GM19193 (cell line): Measurements from ENCODE around the gene RC3H2.

Source experiments
- POLR2A ChIP-seq: IDR thresholded peaks from 4 replicates; pipeline ENCODE4 v1.6.1; 2011; ENCODE audit not compliant: insufficient read depth, insufficient read length; ENCODE audit errors: extremely low read depth

The RC3H2 gene

GRCh38 chr9:122883125-122883524, 22.0 kb downstream of the RC3H2 start:
- TF ChIP-seq POLR2A: no peak

DNA sequence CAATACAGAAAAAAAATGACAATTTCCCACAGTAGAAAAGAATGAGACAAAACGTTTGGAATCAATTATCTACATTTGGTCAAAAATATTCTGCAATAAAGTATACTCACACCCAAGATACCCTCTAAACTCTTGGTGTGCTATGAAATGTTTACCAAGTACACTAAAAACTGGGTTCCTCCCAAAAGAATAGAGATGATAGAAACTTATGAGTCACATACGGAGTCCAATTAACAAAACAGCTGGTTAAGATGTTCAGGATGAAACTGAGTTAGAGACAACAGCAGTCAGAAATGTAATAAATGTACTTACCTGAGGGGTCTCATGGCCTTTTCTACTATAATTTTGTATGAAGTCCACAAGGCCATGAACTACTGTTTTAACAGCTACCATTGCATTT, 25.7 kb downstream of the RC3H2 start:
- no peak for TF ChIP-seq POLR2A

GRCh38 chr9:122875523-122875922, 29.6 kb downstream of the RC3H2 start:
- no peak for TF ChIP-seq POLR2A

DNA sequence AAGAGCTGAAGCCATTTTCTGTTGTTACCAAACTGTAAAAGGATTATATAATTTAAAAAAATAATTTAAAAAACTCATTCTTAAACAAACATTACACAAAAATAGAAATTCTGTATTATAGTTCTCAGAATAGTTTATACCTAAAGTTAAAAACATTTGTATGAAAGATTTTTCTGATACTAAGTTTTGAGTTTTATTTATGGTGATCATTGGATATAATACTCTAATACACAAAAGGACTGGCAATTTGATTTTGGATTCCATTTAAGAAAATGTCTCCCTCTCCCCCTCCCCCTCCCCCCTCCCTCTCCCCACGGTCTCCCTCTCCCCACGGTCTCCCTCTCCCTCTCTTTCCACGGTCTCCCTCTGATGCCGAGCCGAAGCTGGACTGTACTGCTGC, 39.1 kb downstream of the RC3H2 start:
- no peak for TF ChIP-seq POLR2A

DNA sequence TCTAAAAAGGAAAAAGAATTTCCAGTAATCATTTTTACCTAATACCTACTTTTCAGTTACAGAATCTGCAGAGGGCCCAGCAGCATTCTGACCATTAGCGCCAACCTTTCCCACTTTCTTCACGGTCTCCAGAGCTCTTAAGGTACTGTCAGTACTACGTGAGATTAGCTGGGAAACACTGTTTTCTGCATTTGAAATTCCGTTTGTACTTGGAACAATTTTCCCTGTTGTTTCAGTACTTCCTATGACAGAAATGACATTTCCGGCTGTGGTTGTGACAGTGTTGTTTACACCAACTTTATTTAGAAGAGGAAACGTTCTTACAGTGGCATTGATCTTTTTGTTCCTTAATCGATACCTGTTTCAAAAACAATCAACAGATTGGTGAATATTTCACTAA, 39.9 kb downstream of the RC3H2 start:
- no peak for TF ChIP-seq POLR2A

DNA sequence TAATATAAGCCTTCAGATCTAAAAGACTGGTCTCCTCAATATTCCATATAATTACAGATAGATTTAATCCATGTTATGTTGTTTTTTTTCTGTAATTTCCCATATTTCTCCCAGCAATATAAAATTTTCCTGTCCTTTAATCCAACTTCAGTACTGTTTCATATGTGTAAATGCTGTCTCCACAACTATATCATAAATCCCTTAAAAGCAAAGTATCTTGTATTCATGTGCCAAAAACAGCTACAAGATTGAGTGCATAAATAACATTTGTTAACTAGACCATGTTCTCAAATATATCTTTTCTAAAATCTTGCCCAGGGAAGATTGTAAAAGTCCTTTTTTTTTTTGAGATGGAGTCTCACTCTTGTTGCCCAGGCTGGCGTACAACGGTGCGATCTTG, 41.8 kb downstream of the RC3H2 start:
- no peak for TF ChIP-seq POLR2A

DNA sequence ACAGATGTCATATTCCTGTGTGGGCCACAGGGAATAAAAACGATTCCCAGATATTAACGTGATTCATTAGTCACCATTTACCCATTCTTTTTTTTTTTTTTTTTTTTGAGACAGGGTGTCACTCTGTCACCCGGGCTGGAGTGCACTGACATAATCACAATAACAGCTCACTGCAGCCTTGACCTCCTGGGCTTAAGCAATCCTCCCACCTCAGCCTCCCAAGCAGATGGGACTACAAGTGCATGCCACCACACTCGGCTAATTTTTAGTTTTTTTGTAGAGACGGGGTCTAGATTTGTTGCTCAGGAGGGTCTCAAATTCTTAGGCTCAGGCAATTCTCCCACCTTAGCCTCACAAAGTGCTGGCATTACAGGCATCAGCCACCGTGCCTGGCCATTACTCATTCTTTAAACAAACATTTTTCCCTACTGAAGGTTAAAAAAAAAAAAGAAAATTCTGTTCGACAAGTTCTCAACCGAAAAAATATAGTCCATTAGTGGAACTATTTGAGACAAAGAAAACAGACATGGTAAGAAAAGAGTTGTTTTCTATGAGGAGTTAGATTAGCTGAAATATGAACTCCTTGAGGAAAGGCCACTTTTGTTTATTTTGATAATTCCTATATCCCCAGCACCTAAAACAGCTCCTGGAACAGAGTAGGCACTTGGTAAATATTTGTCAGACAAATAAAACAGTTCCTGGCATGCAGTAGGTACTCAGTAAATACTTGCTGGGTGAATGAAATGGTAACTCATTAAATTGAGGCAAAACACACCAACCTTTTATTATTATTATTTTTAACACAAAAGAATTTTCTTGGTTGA, 44.6 kb downstream of the RC3H2 start:
- TF ChIP-seq POLR2A: no peak

GRCh38 chr9:122857815-122858214, 47.3 kb downstream of the RC3H2 start:
- TF ChIP-seq POLR2A: no peak

- no peak for TF ChIP-seq POLR2A
These were observed 56.8 kb downstream of the RC3H2 start for GRCh38 chr9:122848256-122848943.

DNA sequence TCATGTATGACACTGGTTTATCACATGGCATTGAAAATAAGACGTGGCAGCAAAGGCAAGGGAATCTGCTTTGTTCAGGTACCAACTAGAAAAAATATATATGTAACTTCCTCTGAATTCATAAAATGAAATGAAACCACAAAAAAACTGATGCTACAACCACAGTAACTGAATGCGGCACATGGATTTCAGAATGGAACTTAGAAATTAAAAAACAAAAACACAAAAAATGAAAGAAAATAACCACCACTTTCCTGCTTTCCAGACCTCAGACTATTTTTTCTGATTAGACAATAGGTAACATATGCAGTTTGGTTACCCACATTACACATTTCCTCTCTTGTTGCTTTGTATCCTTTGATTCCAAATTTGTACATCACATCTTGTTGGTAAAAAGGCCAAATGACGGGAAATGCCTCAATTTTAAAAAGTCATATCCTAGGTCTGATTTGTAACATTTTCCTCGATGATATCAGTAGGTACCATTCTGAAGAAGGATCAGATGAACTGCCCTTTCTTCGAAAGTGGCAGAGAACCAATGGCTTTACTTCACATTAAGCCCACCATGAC, 58.7 kb downstream of the RC3H2 start:
- no peak for TF ChIP-seq POLR2A

- no peak for TF ChIP-seq POLR2A
These were observed 60.0 kb downstream of the RC3H2 start for GRCh38 chr9:122845116-122845515.

- TF ChIP-seq POLR2A: no peak
These were observed 61.0 kb downstream of the RC3H2 start for GRCh38 chr9:122844137-122844536.

DNA sequence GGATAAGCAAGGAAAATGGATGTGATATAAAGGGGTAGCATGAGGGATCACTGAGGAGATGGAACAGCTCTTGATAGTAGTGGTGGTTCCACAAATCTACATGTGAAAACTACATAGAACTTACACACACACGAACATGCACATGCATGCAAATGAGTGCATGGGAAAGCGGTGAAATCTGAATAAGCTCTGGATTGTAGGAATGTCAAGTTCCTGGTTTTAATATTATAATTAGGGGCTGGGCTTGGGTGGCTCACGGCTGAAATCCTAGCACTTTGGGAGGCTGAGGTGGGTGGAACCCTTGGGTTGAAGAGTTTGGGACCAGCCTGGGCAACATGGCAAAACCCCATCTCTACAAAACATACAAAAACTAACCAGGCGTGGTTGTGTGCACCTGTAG, 63.7 kb downstream of the RC3H2 start:
- no peak for TF ChIP-seq POLR2A

DNA sequence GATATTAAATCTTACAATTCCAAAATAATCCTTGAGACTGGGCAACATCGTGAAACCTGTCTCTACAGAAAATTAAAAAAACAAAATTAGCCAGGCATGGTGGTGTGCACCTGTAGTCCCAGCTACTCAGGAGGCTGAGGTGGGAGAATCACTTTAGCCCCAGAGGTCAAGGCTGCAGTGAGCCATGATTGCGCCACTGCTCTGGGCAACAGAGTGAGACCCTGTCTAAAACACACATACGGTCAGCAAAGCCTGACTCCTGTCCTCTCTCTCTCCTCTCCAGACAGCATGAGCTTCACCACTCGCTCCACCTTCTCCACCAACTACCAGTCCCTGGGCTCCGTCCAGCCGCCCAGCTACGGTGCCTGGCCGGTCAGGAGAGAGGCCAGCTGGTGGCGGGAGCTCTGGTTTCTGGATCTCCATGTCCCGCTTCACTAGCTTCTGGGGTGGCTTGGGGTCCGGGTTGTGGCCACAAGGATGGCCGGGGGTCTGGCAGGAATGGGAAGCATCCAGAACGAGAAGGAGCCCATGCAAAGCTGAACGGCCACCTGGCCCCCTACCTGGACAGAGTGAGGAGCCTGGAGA, 67.8 kb downstream of the RC3H2 start:
- no peak for TF ChIP-seq POLR2A

- TF ChIP-seq POLR2A: no peak
These were observed 69.8 kb downstream of the RC3H2 start for GRCh38 chr9:122835313-122835731.
